SHP77 treated with DMSO at 0.1 percent for 48 hours (cell line): Measurements from ENCODE around the gene PECR.
"Not testable (repeated sequence)": the region's sequence is repeated elsewhere in the genome, so short reads cannot be mapped to it uniquely, and the experiment has no call there.

ENCODE experiments used
- DNase-seq: peaks from one replicate; lab custom pipeline; 2025; lab: John Stamatoyannopoulos, UW

PECR gene

DNA sequence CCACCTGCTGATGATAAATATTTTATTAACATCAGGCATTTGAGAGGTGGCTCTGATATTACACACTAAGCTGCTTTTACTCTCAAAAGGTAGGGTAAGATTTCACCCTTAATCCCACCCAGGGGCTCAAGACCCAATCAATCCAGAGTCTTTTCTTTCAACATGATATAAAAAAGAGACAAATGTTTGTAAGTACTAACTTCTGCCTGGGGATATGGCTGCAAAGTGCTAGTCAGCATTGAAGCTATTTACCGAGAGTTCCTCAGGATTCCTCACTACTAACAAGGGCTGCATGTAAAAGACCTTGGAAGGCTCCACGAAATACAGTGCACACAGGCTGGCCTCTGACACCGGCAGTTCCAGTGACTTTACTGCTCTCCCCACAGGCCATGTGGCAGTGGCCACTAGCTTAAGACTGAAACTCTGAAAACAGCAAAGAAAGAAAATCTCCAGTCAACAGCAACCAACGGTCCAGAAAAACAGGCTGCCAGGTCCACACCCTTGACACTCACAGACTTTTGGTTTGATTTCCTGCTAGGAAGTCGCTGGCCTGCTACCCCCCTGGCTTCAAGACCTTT, 79.4 kb downstream of the PECR start:
- no peak for DNase-seq

DNA sequence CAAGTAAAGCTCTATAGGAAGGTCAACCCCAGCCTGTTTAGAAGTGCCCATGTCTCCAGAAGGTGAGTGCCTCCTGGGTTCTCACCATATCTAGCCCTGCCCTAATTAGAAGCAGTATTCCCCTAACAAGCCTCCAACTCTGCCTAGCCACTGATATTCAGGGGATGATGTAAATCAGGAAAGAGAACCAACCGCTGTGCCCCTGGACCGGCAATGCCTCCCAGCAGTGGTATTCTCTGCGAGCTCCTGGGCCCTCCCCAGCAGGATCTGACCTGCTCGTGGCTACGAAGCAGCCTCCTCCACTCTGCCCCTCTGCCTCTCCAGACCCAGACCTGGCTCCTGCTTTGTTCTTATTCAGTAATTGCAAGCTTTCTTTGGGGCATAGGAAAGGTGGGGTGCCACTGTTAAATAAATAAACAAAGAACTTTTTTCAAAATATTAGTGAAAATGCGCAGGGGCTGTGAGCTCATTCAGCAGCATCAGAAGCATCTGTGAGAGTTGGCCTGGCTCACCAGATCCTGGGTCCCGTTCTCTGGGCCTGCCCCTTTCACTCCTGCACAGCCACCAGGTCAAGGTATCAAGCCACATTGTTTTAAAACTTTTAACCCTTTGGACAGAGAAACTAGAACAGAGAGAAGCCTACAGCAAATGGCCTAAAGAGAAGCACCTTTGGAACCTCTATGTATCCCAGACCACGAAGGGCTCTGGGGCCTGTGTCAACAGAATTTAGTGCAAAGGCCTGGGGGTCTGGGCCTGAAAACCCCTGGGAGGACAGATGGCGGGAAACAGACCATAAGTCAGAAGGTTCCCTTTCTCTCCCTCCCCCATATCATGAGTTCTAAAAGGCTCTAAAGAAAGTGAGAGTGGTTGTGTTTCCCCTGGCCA, 80.2 kb downstream of the PECR start:
- no peak for DNase-seq

DNA sequence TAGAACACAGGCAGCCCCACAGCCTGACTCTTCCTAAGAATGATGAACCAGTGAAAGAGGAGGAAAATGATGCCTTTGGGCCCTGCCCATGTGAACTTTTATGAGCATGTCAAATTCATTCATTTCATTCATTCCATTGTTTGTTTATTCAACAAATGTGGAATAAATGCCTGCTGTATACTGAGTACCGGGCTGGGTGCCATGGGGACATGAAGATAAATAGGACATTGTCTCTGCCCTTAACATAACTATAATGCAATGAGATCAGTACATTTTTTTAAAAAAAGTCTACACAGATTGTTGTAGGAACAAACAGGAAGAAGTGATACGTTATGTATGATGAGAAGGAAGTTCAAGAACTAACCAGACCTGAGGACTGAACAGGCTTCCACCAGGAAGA, 83.0 kb downstream of the PECR start:
- no peak for DNase-seq

DNA sequence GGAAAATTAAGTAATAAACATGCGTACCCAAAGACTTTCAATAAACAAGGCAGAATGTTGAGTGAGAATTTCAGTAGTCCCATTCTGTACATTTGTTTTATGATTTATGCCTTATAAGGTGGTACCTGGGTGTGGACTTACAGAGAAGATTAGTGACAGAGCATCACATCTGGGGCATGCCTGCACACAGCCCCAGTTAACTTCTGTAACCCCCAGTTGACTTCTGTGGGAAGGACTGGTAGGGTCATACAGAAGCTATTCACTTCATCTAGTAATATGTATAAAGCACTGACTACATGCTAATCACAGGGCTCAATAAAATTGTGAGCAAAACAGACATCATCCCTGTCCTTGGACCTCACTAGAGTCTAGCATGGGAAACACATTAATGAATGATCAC, 84.4 kb downstream of the PECR start:
- no peak for DNase-seq

DNA sequence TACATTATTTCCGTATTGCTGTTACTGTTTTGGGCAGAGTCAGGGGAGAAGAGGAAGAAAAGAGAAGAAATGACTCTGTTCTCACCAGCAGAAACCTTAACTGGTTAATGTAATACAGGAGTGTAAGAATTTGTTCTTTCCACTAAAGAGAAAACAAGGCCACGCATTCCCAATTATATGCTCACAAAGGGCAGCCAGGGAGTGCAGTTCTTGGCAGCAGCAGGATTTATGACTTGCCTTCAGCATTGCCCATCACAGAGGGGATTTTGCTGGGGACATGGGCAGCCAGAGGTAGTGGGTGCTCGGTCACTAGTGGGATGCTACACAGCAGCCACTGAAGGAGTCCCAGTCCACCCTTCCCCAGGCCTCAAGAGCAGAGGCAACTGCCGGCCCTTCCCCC, 86.7 kb downstream of the PECR start:
- DNase-seq: no peak

DNA sequence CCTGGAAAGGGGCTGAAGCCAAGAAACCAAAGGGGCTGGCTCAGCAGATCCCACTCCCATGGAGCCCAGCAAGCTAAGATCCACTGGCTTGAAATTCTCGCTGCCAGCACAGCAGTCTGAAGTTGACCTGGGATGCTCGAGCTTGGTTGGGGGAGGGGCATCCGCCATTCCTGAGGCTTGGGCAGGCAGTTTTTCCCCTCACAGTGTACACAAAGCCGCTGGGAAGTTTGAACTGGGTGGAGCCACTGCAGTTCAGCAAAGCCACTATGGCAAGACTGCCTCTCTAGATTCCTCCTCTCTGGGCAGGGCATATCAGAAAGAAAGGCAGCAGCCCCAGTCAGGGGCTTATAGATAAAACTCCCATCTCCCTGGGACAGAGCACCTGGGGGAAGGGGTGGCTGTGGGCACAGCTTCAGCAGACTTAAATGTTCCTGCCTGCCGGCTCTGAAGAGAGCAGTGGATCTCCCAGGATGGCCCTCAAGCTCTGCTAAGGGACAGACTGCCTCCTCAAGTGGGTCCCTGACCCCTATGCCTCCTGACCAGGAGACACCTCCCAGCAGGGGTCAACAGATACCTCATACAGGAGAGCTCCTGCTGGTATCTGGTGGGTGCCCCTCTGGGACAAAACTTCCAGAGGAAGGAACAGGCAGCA, 92.9 kb downstream of the PECR start:
- not testable (repeated sequence) for DNase-seq
